ENCODE data around the gene LITAF. TPM values are rescaled to one million over a fixed set of nuclear protein-coding genes. Genes with fewer than 3 reads are reported as not detected.

Gene LITAF
- polyA plus RNA-seq, 1 donor from 2014 or later = 0.31 TPM

DNA sequence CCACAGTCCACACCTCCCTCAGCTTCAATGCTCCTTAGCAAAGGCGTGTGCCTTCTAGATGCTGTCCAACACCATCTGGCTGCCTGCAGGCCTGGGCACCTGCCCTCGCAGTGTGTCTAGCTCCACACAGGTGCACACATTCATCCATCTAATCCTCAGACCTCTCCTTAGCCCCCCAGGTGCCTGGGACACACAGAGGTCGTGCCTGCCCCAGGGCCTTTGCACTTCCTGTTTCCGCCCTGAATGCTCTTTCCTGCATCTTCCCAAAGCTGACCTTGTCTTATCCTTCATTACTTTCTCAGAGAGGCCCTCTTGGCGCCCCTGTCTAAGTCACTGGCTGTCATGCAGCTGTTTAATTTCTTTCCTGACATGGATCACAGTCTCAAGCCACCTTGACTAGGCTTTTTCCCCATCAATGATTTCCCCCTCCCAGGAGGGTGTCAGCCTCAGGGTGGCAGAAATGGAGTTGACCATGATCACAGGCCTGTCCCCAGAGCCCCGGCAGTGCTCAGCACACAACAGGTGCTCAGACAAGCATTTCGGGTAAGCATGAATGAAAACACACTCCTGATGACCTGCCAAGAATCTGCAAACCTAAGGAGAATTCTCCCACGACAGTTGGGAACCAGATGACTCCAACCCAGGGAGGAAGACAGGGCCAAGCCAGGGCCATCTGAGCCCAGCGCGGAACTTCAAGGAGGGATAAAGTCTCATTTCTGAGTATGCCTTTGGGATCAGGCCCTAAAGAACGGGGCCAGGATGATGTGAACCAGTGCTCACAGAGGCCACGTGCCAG, 76.3 kb downstream of the LITAF start:
- H2AFZ ChIP-seq (ENCODE audit: low read depth, low read length) = no peak overlapping the region
- H4K20me1 ChIP-seq (ENCODE audit: insufficient read depth) = no peaks in the 10 kb centered on the region
- H3K36me3 ChIP-seq (ENCODE audit: insufficient read depth, low read length) = no peaks in the 10 kb centered on the region
- H3K27me3 ChIP-seq (ENCODE audit: insufficient read depth, low read depth, low read length) = no peaks in the 10 kb centered on the region
- no peaks in the 10 kb centered on the region for H3F3A ChIP-seq (ENCODE audit: insufficient read depth, low read length, poor library complexity, severe bottlenecking)
- H3K27ac ChIP-seq (ENCODE audit: low read length) = no peak overlapping the region
- TF ChIP-seq TAF1 (IDR thresholded peaks at IDR 0.05; ENCODE audit: low read depth) = no peak
- no peak for TF ChIP-seq POLR2AphosphoS5 (IDR thresholded peaks at IDR 0.05)
- TF ChIP-seq, protein P1, sequence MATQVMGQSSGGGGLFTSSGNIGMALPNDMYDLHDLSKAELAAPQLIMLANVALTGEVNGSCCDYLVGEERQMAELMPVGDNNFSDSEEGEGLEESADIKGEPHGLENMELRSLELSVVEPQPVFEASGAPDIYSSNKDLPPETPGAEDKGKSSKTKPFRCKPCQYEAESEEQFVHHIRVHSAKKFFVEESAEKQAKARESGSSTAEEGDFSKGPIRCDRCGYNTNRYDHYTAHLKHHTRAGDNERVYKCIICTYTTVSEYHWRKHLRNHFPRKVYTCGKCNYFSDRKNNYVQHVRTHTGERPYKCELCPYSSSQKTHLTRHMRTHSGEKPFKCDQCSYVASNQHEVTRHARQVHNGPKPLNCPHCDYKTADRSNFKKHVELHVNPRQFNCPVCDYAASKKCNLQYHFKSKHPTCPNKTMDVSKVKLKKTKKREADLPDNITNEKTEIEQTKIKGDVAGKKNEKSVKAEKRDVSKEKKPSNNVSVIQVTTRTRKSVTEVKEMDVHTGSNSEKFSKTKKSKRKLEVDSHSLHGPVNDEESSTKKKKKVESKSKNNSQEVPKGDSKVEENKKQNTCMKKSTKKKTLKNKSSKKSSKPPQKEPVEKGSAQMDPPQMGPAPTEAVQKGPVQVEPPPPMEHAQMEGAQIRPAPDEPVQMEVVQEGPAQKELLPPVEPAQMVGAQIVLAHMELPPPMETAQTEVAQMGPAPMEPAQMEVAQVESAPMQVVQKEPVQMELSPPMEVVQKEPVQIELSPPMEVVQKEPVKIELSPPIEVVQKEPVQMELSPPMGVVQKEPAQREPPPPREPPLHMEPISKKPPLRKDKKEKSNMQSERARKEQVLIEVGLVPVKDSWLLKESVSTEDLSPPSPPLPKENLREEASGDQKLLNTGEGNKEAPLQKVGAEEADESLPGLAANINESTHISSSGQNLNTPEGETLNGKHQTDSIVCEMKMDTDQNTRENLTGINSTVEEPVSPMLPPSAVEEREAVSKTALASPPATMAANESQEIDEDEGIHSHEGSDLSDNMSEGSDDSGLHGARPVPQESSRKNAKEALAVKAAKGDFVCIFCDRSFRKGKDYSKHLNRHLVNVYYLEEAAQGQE (IDR thresholded peaks at IDR 0.05; ENCODE audit: borderline replicate concordance) = no peak
- TF ChIP-seq MXI1 (conservative IDR thresholded peaks at IDR 0.05; ENCODE audit: poor library complexity, severe bottlenecking) = no peak
- TF ChIP-seq, protein P2, sequence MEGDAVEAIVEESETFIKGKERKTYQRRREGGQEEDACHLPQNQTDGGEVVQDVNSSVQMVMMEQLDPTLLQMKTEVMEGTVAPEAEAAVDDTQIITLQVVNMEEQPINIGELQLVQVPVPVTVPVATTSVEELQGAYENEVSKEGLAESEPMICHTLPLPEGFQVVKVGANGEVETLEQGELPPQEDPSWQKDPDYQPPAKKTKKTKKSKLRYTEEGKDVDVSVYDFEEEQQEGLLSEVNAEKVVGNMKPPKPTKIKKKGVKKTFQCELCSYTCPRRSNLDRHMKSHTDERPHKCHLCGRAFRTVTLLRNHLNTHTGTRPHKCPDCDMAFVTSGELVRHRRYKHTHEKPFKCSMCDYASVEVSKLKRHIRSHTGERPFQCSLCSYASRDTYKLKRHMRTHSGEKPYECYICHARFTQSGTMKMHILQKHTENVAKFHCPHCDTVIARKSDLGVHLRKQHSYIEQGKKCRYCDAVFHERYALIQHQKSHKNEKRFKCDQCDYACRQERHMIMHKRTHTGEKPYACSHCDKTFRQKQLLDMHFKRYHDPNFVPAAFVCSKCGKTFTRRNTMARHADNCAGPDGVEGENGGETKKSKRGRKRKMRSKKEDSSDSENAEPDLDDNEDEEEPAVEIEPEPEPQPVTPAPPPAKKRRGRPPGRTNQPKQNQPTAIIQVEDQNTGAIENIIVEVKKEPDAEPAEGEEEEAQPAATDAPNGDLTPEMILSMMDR (IDR thresholded peaks at IDR 0.05; ENCODE audit: poor library complexity, severe bottlenecking) = no peak
- TF ChIP-seq RAD21 (conservative IDR thresholded peaks at IDR 0.05) = no peak
- TF ChIP-seq EZH2 (IDR thresholded peaks at IDR 0.05; ENCODE audit: borderline replicate concordance, insufficient read depth, low read length, poor library complexity, severe bottlenecking) = no peak
- TF ChIP-seq SMC3 (conservative IDR thresholded peaks at IDR 0.05; ENCODE audit: poor library complexity) = no peak
- no peak for TF ChIP-seq EP300 (conservative IDR thresholded peaks at IDR 0.05; ENCODE audit: poor library complexity, severe bottlenecking)
- H3K9me2 ChIP-seq (ENCODE audit: insufficient read depth, low read length) = no peaks in the 10 kb centered on the region
- no peak overlapping the region for H3K9ac ChIP-seq (ENCODE audit: low read length)
- H3K9me3 ChIP-seq (ENCODE audit: low read length) = no peaks in the 10 kb centered on the region
- H3K4me3 ChIP-seq (ENCODE audit: low read length) = no peak overlapping the region
- H3K79me2 ChIP-seq (replicated peaks; ENCODE audit: insufficient read depth, low read length) = no peaks in the 10 kb centered on the region
- no peak overlapping the region for H3K4me2 ChIP-seq (ENCODE audit: low read length)

GRCh38 chr16:11507991-11508390, 78.7 kb downstream of the LITAF start:
- H3K36me3 ChIP-seq (ENCODE audit: insufficient read depth, low read length) = no peaks in the 10 kb centered on the region
- TF ChIP-seq RAD21 (conservative IDR thresholded peaks at IDR 0.05) = no peak
- TF ChIP-seq, protein P1 (IDR thresholded peaks at IDR 0.05; ENCODE audit: borderline replicate concordance) = no peak
- no peak for TF ChIP-seq MXI1 (conservative IDR thresholded peaks at IDR 0.05; ENCODE audit: poor library complexity, severe bottlenecking)
- TF ChIP-seq, protein P2 (IDR thresholded peaks at IDR 0.05; ENCODE audit: poor library complexity, severe bottlenecking) = no peak
- no peak for TF ChIP-seq POLR2AphosphoS5 (IDR thresholded peaks at IDR 0.05)
- no peak for TF ChIP-seq EZH2 (IDR thresholded peaks at IDR 0.05; ENCODE audit: borderline replicate concordance, insufficient read depth, low read length, poor library complexity, severe bottlenecking)
- no peak for TF ChIP-seq TAF1 (IDR thresholded peaks at IDR 0.05; ENCODE audit: low read depth)
- no peak for TF ChIP-seq SMC3 (conservative IDR thresholded peaks at IDR 0.05; ENCODE audit: poor library complexity)
- TF ChIP-seq EP300 (conservative IDR thresholded peaks at IDR 0.05; ENCODE audit: poor library complexity, severe bottlenecking) = no peak
- no peak overlapping the region for H3K9ac ChIP-seq (ENCODE audit: low read length)
- H4K20me1 ChIP-seq (ENCODE audit: insufficient read depth) = no peaks in the 10 kb centered on the region
- H2AFZ ChIP-seq (ENCODE audit: low read depth, low read length) = no peak overlapping the region
- H3K9me2 ChIP-seq (ENCODE audit: insufficient read depth, low read length) = no peaks in the 10 kb centered on the region
- no peaks in the 10 kb centered on the region for H3F3A ChIP-seq (ENCODE audit: insufficient read depth, low read length, poor library complexity, severe bottlenecking)
- H3K27me3 ChIP-seq (ENCODE audit: insufficient read depth, low read depth, low read length) = no peaks in the 10 kb centered on the region
- no peaks in the 10 kb centered on the region for H3K9me3 ChIP-seq (ENCODE audit: low read length)
- no peak overlapping the region for H3K4me3 ChIP-seq (ENCODE audit: low read length)
- no peak overlapping the region for H3K27ac ChIP-seq (ENCODE audit: low read length)
- H3K4me2 ChIP-seq (ENCODE audit: low read length) = no peak overlapping the region
- H3K79me2 ChIP-seq (replicated peaks; ENCODE audit: insufficient read depth, low read length) = no peaks in the 10 kb centered on the region
